SU-DHL-6 (cell line): Measurements from ENCODE around the gene UBAC2.

Experiments
- H2AFZ ChIP-seq: fragments of 200-600 bp; sonication (generic); 2 replicates; pipeline ENCODE4 v1.6.1; 2014; ENCODE audit warnings: low read depth, mild to moderate bottlenecking, moderate library complexity, mixed read lengths, antibody characterized with exemption, low read length; ENCODE audit not compliant: severe bottlenecking
- H3F3A ChIP-seq: fragments of 200-600 bp; shearing (Covaris generic); 2 replicates; pipeline ENCODE4 v1.6.0; 2016; ENCODE audit warnings: antibody characterized with exemption, mild to moderate bottlenecking; ENCODE audit not compliant: insufficient read depth
- H3K27ac ChIP-seq: fragments of 200-600 bp; sonication (generic); 2 replicates; pipeline ENCODE4 v1.5.1; 2016; ENCODE audit warnings: low read depth, mild to moderate bottlenecking, low read length, moderate library complexity, mixed read lengths
- H3K27me3 ChIP-seq: fragments of 200-600 bp; sonication (generic), shearing (Covaris generic); 2 replicates; pipeline ENCODE4 v1.6.0; 2014; ENCODE audit warnings: mild to moderate bottlenecking, low read length
- H3K36me3 ChIP-seq: fragments of 200-600 bp; sonication (generic); 2 replicates; pipeline ENCODE4 v1.6.1; 2014; ENCODE audit warnings: mild to moderate bottlenecking, low read length, mixed read lengths
- H3K4me2 ChIP-seq: fragments of 300-600, 200-600 bp; shearing (Covaris generic), sonication (generic); 2 replicates; pipeline ENCODE4 v1.6.0; 2014; ENCODE audit warnings: low read length, low read depth, mild to moderate bottlenecking; ENCODE audit not compliant: poor library complexity, severe bottlenecking
- H3K4me3 ChIP-seq: fragments of 200-600 bp; sonication (generic); 2 replicates; pipeline ENCODE4 v1.5.1; 2014; ENCODE audit warnings: antibody characterized with exemption, low read length, mild to moderate bottlenecking, mixed read lengths; ENCODE audit not compliant: insufficient read depth, poor library complexity, severe bottlenecking
- H3K79me2 ChIP-seq: fragments of 200-600 bp; sonication (generic); 2 replicates; pipeline ENCODE4 v1.6.1; 2014; ENCODE audit warnings: mild to moderate bottlenecking, low read length, moderate library complexity; ENCODE audit not compliant: insufficient read depth
- H3K9ac ChIP-seq: fragments of 200-600 bp; sonication (generic); 2 replicates; pipeline ENCODE4 v1.7.0; 2014; ENCODE audit warnings: mild to moderate bottlenecking, low read length
- H3K9me2 ChIP-seq: fragments of 200-600 bp; sonication (generic); replicated peaks from 2 replicates; pipeline ENCODE4 v1.6.1; 2014; ENCODE audit warnings: low read length; ENCODE audit not compliant: insufficient read depth
- H3K9me3 ChIP-seq: fragments of 200-600 bp; sonication (generic); 2 replicates; pipeline ENCODE4 v1.6.1; 2014; ENCODE audit warnings: low read length, mixed read lengths; ENCODE audit not compliant: insufficient read depth
- H4K20me1 ChIP-seq: fragments of 200-600 bp; sonication (generic); 2 replicates; pipeline ENCODE4 v1.6.1; 2014; ENCODE audit warnings: low read depth, mild to moderate bottlenecking, antibody characterized with exemption, low read length, moderate library complexity, mixed read lengths
- EZH2phosphoT487 ChIP-seq: fragments of 200-600 bp; sonication (generic), shearing (Covaris generic); conservative IDR thresholded peaks from 2 replicates; pipeline ENCODE4 v1.6.1; 2018; ENCODE audit warnings: mild to moderate bottlenecking, antibody characterized with exemption, low read length, moderate library complexity, mixed read lengths
- TF ChIP-seq, protein P1 (sequence below): fragments of 200-600 bp; sonication (generic); IDR thresholded peaks from one replicate; pipeline ENCODE4 v1.5.1; 2017; ENCODE audit warnings: antibody characterized with exemption, mild to moderate bottlenecking, low read length, moderate library complexity; ENCODE audit not compliant: insufficient read depth, poor library complexity, severe bottlenecking

UBAC2 gene

DNA sequence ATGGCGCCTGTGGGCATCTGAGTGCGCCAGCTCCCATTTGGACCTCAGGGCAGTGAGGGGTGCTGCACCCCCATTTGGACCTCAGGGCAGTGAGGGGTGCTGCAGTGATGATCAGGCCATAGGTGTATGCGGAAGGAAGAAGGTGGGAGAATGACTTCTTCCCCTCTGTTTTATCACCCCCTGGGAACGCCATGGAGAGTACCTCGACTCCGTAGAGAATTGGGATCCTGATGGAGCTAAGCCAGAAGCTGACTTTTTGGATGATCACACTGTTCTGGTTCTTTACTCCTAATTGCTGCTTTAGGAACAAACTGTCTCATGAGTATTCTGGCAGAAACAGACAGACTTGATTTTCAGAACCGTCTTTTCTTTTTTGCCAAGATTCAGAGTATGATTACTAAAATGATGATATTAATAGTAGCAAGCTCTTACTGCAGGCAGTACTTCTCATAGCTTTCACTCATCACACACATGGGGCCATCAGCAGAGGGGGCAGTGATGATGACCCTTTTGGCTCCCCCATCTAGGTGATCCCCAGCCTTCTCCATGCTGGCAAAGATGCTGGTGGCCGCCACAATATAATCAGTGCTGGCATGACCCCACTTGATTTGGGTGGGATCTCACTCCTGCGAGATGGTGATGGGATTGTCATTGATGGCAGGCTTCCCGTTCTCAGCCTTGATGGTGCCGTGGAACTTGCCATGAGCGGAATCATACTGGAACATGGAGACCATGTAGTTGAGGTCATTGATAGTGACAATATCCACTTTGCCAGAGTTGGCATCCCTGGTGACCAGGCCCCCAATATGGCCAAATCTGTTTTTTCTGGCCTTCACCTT lies 10.3 kb upstream of the UBAC2 start:
- no peak overlapping the region for H2AFZ ChIP-seq
- TF ChIP-seq EZH2phosphoT487, result no peak
- TF ChIP-seq, protein P1, sequence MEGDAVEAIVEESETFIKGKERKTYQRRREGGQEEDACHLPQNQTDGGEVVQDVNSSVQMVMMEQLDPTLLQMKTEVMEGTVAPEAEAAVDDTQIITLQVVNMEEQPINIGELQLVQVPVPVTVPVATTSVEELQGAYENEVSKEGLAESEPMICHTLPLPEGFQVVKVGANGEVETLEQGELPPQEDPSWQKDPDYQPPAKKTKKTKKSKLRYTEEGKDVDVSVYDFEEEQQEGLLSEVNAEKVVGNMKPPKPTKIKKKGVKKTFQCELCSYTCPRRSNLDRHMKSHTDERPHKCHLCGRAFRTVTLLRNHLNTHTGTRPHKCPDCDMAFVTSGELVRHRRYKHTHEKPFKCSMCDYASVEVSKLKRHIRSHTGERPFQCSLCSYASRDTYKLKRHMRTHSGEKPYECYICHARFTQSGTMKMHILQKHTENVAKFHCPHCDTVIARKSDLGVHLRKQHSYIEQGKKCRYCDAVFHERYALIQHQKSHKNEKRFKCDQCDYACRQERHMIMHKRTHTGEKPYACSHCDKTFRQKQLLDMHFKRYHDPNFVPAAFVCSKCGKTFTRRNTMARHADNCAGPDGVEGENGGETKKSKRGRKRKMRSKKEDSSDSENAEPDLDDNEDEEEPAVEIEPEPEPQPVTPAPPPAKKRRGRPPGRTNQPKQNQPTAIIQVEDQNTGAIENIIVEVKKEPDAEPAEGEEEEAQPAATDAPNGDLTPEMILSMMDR, result no peak

DNA sequence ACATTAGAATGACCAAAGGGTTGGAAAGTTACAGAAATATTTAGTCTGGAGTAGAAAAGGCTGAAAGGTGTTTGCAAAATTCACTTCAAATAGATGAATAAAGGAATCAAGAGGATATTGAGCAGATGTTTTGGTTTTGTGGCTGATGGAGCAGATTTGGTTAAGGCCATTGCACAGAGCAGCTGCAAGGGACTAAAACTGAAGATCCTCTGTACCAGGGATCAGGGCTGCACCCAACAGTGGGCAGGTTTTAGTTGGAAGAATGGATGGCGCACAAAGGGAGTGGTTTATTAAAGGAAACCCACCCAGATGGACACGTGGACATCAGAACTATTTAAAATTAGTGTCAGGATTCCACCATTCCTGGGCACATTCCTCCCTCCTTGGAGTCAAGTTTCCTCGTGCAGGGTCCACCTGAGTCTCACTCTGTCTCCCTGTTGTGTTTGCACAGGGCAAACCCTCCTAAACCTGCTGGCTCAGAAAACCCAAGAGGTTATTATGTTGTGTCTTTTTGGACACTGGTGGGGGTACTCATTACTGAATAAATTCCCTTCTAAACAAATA lies 9.2 kb upstream of the UBAC2 start:
- no peaks in the 10 kb centered on the region for H4K20me1 ChIP-seq
- no peaks in the 10 kb centered on the region for H3F3A ChIP-seq
- H2AFZ ChIP-seq, result no peak overlapping the region
- H3K27me3 ChIP-seq, result no peaks in the 10 kb centered on the region
- no peak overlapping the region for H3K27ac ChIP-seq
- H3K4me2 ChIP-seq, result no peak overlapping the region
- no peaks in the 10 kb centered on the region for H3K9me3 ChIP-seq
- H3K4me3 ChIP-seq, result no peak overlapping the region
- no peak overlapping the region for H3K9ac ChIP-seq
- no peak for TF ChIP-seq EZH2phosphoT487
- TF ChIP-seq, protein P1, result no peak
- no peaks in the 10 kb centered on the region for H3K79me2 ChIP-seq
- H3K36me3 ChIP-seq, result no peaks in the 10 kb centered on the region
- H3K9me2 ChIP-seq, result no peaks in the 10 kb centered on the region

More for the DNA sequence above, 10.3 kb upstream of the UBAC2 start:
- Histone ChIP-seq H3K9me2 (no peaks in the 10 kb centered on the region), H3K27me3 (no peaks in the 10 kb centered on the region), H4K20me1 (no peaks in the 10 kb centered on the region), H3K27ac (no peak overlapping the region), H3F3A (no peaks in the 10 kb centered on the region), H3K36me3 (no peaks in the 10 kb centered on the region), H3K9me3 (no peaks in the 10 kb centered on the region), H3K4me2 (no peak overlapping the region), H3K9ac (no peak overlapping the region), H3K4me3 (no peak overlapping the region), H3K79me2 (no peaks in the 10 kb centered on the region)

- Histone ChIP-seq H3K36me3 (no peaks in the 10 kb centered on the region), H3K9me2 (no peaks in the 10 kb centered on the region), H3F3A (no peaks in the 10 kb centered on the region), H2AFZ (no peak overlapping the region), H3K9ac (no peak overlapping the region), H3K4me2 (no peak overlapping the region), H3K4me3 (no peak overlapping the region), H3K27ac (no peak overlapping the region), H3K79me2 (no peaks in the 10 kb centered on the region), H4K20me1 (no peaks in the 10 kb centered on the region), H3K9me3 (no peaks in the 10 kb centered on the region), H3K27me3 (no peaks in the 10 kb centered on the region)
- TF ChIP-seq, protein P1, result no peak
- TF ChIP-seq EZH2phosphoT487, result no peak
These were observed 8.7 kb upstream of the UBAC2 start for GRCh38 chr13:99191900-99192399.
